GM12878 (cell line): ENCODE data around the gene ORM2. TPM values are rescaled to one million over a fixed set of nuclear protein-coding genes. Genes with fewer than 3 reads are reported as not detected.

ENCODE experiments used
- CREM ChIP-seq: IDR thresholded peaks from 2 replicates; pipeline ENCODE4 v1.6.1; 2014; ENCODE audit warnings: antibody characterized with exemption, low read depth
- E2F8 ChIP-seq: fragments of 450-650 bp; IDR thresholded peaks from 2 replicates; pipeline ENCODE4 v1.6.1; 2018; ENCODE audit warnings: mild to moderate bottlenecking, low read depth, moderate library complexity; ENCODE audit not compliant: partially characterized antibody
- MXI1 ChIP-seq: fragments of 150-350 bp; IDR thresholded peaks from 2 replicates; pipeline ENCODE4 v1.6.1; 2011; ENCODE audit warnings: low read depth, mild to moderate bottlenecking, inconsistent platforms, low read length, improper control_type of control experiment
- NBN ChIP-seq: fragments of 450-650 bp; IDR thresholded peaks from 2 replicates; pipeline ENCODE4 v1.6.1; 2016
- POLR2AphosphoS5 ChIP-seq: IDR thresholded peaks from 2 replicates; pipeline ENCODE4 v1.6.1; 2011; ENCODE audit warnings: mild to moderate bottlenecking, low read length, inconsistent platforms
- SMARCA5 ChIP-seq: fragments of 450-650 bp; IDR thresholded peaks from 2 replicates; pipeline ENCODE4 v1.6.1; 2017; ENCODE audit warnings: mild to moderate bottlenecking
- SPI1 ChIP-seq: IDR thresholded peaks from 2 replicates; pipeline ENCODE4 v1.6.1; 2011; ENCODE audit warnings: low read depth, mild to moderate bottlenecking, low read length, moderate library complexity, borderline replicate concordance; ENCODE audit not compliant: insufficient read depth
- SREBF1 ChIP-seq: IDR thresholded peaks from 2 replicates; pipeline ENCODE4 v1.6.1; 2012; ENCODE audit warnings: mild to moderate bottlenecking, low read length
- TARDBP ChIP-seq: IDR thresholded peaks from 2 replicates; pipeline ENCODE4 v1.6.1; 2016; ENCODE audit warnings: borderline replicate concordance
- polyA plus RNA-seq, 11 experiments: library from polyadenylated mRNA; depleted of rRNA in 4 of 11; unstranded in 6 of 11; stranded (reverse) in 5 of 11; fragments of >200 nt; fragmentation: Nextera tagmentation in 4 of 11; fragmentation: Illumina TruSeq in 1 of 11; extraction: Ambion mirVana in 4 of 11; extraction: Trizol in 1 of 11; gene quantifications; 1 replicate in 1 of 11; 2 replicates in 10 of 11; pipeline versions ENCODE4 v1.2.1 to v1.2.3, GENCODE V29; 2011 to 2016; ENCODE audit warnings: inconsistent platforms in 2 of 11, missing spikeins in 2 of 11, low read depth in 1 of 11
- total RNA-seq, 4 experiments: library from RNA; depleted of rRNA in 3 of 4; stranded (reverse); fragments of >200 nt in 3 of 4; fragmentation: Illumina TruSeq in 1 of 4; extraction: Trizol in 1 of 4; gene quantifications; 2 replicates each; pipeline versions ENCODE4 v1.2.1 to v1.2.3, GENCODE V29; 2013 to 2021
- TF ChIP-seq, protein P1 (sequence below): fragments of 450-650 bp; formaldehyde crosslinking; IDR thresholded peaks from 2 replicates; pipeline ENCODE4 v1.4.0; 2022; ENCODE audit warnings: mild to moderate bottlenecking, moderate library complexity
- TF ChIP-seq, protein P2 (sequence below): IDR thresholded peaks from 2 replicates; pipeline ENCODE4 v1.6.1; 2012; ENCODE audit warnings: mild to moderate bottlenecking, low read depth, low read length
- TF ChIP-seq, protein P3 (sequence below): fragments of 450-650 bp; IDR thresholded peaks from 2 replicates; pipeline ENCODE4 v1.6.1; 2018; ENCODE audit warnings: borderline replicate concordance, mild to moderate bottlenecking; ENCODE audit not compliant: partially characterized antibody
- TF ChIP-seq, protein P4 (sequence below): fragments of 450-650 bp; IDR thresholded peaks from 2 replicates; pipeline ENCODE4 v1.6.1; 2017; ENCODE audit warnings: mild to moderate bottlenecking

The ORM2 gene
- total and polyA plus RNA-seq, 10 of the 15 experiments (the other 5 are each of a cell fraction or from before 2014, with no cell fraction given): 0.64 TPM; not detected in 9

- TF ChIP-seq, protein P1, sequence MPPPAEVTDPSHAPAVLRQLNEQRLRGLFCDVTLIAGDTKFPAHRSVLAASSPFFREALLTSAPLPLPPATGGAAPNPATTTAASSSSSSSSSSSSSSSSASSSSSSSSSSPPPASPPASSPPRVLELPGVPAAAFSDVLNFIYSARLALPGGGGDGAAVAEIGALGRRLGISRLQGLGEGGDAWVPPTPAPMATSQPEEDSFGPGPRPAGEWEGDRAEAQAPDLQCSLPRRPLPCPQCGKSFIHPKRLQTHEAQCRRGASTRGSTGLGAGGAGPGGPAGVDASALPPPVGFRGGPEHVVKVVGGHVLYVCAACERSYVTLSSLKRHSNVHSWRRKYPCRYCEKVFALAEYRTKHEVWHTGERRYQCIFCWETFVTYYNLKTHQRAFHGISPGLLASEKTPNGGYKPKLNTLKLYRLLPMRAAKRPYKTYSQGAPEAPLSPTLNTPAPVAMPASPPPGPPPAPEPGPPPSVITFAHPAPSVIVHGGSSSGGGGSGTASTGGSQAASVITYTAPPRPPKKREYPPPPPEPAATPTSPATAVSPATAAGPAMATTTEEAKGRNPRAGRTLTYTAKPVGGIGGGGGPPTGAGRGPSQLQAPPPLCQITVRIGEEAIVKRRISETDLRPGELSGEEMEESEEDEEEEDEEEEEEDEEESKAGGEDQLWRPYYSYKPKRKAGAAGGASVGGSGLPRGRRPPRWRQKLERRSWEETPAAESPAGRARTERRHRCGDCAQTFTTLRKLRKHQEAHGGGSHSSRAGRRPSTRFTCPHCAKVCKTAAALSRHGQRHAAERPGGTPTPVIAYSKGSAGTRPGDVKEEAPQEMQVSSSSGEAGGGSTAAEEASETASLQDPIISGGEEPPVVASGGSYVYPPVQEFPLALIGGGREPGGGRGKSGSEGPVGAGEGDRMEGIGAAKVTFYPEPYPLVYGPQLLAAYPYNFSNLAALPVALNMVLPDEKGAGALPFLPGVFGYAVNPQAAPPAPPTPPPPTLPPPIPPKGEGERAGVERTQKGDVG (CRISPR knock-in tag): no peak
- TF ChIP-seq, protein P2, sequence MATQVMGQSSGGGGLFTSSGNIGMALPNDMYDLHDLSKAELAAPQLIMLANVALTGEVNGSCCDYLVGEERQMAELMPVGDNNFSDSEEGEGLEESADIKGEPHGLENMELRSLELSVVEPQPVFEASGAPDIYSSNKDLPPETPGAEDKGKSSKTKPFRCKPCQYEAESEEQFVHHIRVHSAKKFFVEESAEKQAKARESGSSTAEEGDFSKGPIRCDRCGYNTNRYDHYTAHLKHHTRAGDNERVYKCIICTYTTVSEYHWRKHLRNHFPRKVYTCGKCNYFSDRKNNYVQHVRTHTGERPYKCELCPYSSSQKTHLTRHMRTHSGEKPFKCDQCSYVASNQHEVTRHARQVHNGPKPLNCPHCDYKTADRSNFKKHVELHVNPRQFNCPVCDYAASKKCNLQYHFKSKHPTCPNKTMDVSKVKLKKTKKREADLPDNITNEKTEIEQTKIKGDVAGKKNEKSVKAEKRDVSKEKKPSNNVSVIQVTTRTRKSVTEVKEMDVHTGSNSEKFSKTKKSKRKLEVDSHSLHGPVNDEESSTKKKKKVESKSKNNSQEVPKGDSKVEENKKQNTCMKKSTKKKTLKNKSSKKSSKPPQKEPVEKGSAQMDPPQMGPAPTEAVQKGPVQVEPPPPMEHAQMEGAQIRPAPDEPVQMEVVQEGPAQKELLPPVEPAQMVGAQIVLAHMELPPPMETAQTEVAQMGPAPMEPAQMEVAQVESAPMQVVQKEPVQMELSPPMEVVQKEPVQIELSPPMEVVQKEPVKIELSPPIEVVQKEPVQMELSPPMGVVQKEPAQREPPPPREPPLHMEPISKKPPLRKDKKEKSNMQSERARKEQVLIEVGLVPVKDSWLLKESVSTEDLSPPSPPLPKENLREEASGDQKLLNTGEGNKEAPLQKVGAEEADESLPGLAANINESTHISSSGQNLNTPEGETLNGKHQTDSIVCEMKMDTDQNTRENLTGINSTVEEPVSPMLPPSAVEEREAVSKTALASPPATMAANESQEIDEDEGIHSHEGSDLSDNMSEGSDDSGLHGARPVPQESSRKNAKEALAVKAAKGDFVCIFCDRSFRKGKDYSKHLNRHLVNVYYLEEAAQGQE: no peak
- TF ChIP-seq SMARCA5 (no peak), POLR2AphosphoS5 (no peak), E2F8 (no peak), MXI1 (no peak), CREM (no peak), SREBF1 (no peak), SPI1 (no peak), TARDBP (no peak), NBN (no peak)
- TF ChIP-seq, protein P3, sequence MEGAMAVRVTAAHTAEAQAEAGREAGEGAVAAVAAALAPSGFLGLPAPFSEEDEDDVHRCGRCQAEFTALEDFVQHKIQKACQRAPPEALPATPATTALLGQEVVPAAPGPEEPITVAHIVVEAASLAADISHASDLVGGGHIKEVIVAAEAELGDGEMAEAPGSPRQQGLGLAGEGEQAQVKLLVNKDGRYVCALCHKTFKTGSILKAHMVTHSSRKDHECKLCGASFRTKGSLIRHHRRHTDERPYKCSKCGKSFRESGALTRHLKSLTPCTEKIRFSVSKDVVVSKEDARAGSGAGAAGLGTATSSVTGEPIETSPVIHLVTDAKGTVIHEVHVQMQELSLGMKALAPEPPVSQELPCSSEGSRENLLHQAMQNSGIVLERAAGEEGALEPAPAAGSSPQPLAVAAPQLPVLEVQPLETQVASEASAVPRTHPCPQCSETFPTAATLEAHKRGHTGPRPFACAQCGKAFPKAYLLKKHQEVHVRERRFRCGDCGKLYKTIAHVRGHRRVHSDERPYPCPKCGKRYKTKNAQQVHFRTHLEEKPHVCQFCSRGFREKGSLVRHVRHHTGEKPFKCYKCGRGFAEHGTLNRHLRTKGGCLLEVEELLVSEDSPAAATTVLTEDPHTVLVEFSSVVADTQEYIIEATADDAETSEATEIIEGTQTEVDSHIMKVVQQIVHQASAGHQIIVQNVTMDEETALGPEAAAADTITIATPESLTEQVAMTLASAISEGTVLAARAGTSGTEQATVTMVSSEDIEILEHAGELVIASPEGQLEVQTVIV: no peak
- TF ChIP-seq, protein P4, sequence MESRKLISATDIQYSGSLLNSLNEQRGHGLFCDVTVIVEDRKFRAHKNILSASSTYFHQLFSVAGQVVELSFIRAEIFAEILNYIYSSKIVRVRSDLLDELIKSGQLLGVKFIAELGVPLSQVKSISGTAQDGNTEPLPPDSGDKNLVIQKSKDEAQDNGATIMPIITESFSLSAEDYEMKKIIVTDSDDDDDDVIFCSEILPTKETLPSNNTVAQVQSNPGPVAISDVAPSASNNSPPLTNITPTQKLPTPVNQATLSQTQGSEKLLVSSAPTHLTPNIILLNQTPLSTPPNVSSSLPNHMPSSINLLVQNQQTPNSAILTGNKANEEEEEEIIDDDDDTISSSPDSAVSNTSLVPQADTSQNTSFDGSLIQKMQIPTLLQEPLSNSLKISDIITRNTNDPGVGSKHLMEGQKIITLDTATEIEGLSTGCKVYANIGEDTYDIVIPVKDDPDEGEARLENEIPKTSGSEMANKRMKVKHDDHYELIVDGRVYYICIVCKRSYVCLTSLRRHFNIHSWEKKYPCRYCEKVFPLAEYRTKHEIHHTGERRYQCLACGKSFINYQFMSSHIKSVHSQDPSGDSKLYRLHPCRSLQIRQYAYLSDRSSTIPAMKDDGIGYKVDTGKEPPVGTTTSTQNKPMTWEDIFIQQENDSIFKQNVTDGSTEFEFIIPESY: no peak
Observed at GRCh38 chr9:114280636-114281472, 48.8 kb upstream of the ORM2 start (continued).
